GM21423 (cell line): ENCODE measurements around the gene MICB.

Source experiments
- ATAC-seq: cut with Tn5 transposase; IDR thresholded peaks from one replicate; pipeline ENCODE4 v1.9.1; 2021; ENCODE audit warnings: mild to moderate bottlenecking, moderate library complexity; ENCODE audit not compliant: unreplicated experiment

The MICB gene

DNA sequence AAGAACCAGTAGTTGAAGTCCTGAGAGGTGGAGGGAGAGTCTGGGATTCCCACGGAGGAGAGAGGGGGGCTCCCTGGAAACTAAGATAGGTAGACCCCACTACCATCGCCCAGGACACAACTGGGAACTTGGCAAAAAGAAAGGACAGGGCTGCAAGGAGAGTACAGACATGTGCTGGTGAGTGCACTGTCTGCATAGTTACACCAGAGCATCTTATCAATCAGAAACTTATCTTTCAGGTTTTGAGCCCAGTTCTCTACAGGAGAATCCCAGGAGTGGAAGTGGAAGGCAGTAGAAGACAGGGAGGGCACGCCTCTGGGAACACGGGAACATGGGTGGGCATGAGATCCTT lies 61.6 kb downstream of the MICB start:
- ATAC-seq = no peak

GRCh38 chr6:31559958-31560696 lies 62.2 kb downstream of the MICB start:
- ATAC-seq = peak; percentile 62

DNA sequence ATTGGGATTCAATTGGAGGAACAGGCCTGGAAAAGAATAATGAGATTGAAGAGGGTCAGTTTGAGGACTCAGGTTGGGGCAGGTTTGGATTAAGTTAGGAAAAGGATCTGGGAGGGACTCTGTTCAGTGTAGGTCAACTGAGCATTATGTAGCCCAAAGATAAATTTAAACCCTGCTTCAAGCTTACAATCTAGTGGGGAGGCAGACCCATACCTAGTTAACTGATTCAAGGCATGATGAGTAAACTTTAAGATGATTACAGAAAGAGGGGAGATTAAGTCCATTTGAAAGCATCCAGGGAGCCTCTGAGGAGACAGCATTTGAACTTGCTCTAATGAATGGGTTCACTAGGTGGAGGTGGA lies 62.7 kb downstream of the MICB start:
- ATAC-seq = no peak
